HepG2 (cell line): ENCODE results near the gene MPO. TPM values are rescaled to one million over a fixed set of nuclear protein-coding genes. Genes with fewer than 3 reads are reported as not detected.

ENCODE experiments used
- ATAC-seq: fragments of 200-7000 bp; cut with Tn5 transposase; 3 replicates; pipeline ENCODE4 v1.9.1; 2020; ENCODE audit warnings: mild to moderate bottlenecking, moderate library complexity
- BruUV-seq: library from RNA; stranded (reverse); fragments of 400-500 nt; replicated peaks from 2 replicates; lab custom pipeline; 2021; lab: Mats Ljungman, UMichigan
- CTCF ChIA-PET: fragments of 300-600 bp; formaldehyde crosslinking; extraction: SDS; loops from one replicate; lab custom pipeline; 2021; ENCODE audit warnings: low total read pairs, inconsistent platforms, low intra/inter-chr PET ratio; lab: Yijun Ruan, JAX
- POLR2A ChIA-PET: fragments of 350-600 bp; sonication (Branson Sonifier 250); formaldehyde crosslinking; loops from one replicate; lab custom pipeline; 2020; ENCODE audit warnings: antibody characterized with exemption, inconsistent platforms; lab: Yijun Ruan, JAX
- DNase-seq: peaks from one replicate; pipeline ENCODE4 v3.0.0-alpha.2; 2015; ENCODE audit warnings: low spot score
- FAIRE-seq: peaks from 3 replicates; lab custom pipeline; 2011; peaks lifted over from hg19 to GRCh38; lab: Jason Lieb, UNC
- H2AFZ ChIP-seq: one replicate; pipeline ENCODE4 v1.6.1; 2011; ENCODE audit warnings: low read length, inconsistent platforms
- H3K27ac ChIP-seq: fragments of 300-600 bp; 3 replicates; pipeline ENCODE4 v1.8.0; 2011; ENCODE audit warnings: mixed run types, mild to moderate bottlenecking, mixed read lengths, low read length, inconsistent platforms; ENCODE audit not compliant: insufficient read depth; ENCODE audit errors: extremely low read length
- H3K27me3 ChIP-seq, 2 experiments: fragments of 200-600 bp in 1 of 2; 2 replicates in 1 of 2; 3 replicates in 1 of 2; pipeline versions ENCODE4 v1.6.0 to v1.8.0; 2011; ENCODE audit warnings: low read length in 2 of 2, mild to moderate bottlenecking in 2 of 2, moderate library complexity in 2 of 2, inconsistent platforms in 1 of 2; ENCODE audit not compliant: insufficient read depth in 2 of 2, control insufficient read depth in 1 of 2
- H3K36me3 ChIP-seq, 2 experiments: fragments of 200-600 bp in 1 of 2; replicated peaks in 1 of 2; 2 replicates in 1 of 2; 3 replicates in 1 of 2; pipeline versions ENCODE4 v1.5.1 to v1.8.0; 2011; ENCODE audit warnings: low read length in 2 of 2, inconsistent platforms in 1 of 2; ENCODE audit not compliant: insufficient read depth in 2 of 2, control insufficient read depth in 1 of 2
- H3K4me1 ChIP-seq: 2 replicates; pipeline ENCODE4 v1.5.1; 2012; ENCODE audit warnings: low read length, inconsistent platforms; ENCODE audit not compliant: insufficient read depth
- H3K4me2 ChIP-seq: 2 replicates; pipeline ENCODE4 v1.6.0; 2011; ENCODE audit warnings: low read depth, low read length, inconsistent platforms
- H3K4me3 ChIP-seq, 3 experiments: fragments of 200-600 bp in 1 of 3; sonication (generic), shearing (Covaris generic) in 1 of 3; replicated peaks in 1 of 3; 2 replicates each; pipeline ENCODE4 v1.5.1; 2011 to 2016; ENCODE audit warnings: low read length in 3 of 3, inconsistent platforms in 2 of 3, low read depth in 2 of 3, mild to moderate bottlenecking in 2 of 3, control low read depth in 1 of 3, mixed read lengths in 1 of 3; ENCODE audit not compliant: insufficient read depth in 1 of 3
- H3K79me2 ChIP-seq: one replicate; pipeline ENCODE4 v1.6.1; 2011; ENCODE audit warnings: low read length, inconsistent platforms; ENCODE audit not compliant: insufficient read depth
- H3K9ac ChIP-seq: 2 replicates; pipeline ENCODE4 v1.6.0; 2011; ENCODE audit warnings: mild to moderate bottlenecking, low read depth, low read length, inconsistent platforms; ENCODE audit not compliant: insufficient read depth
- H3K9me3 ChIP-seq: 2 replicates; pipeline ENCODE4 v1.5.1; 2012; ENCODE audit warnings: mild to moderate bottlenecking, low read length
- H4K20me1 ChIP-seq: 2 replicates; pipeline ENCODE4 v1.6.0; 2011; ENCODE audit warnings: inconsistent platforms, mild to moderate bottlenecking, low read length, moderate library complexity; ENCODE audit not compliant: insufficient read depth
- ARID2 ChIP-seq: sonication (generic); formaldehyde crosslinking; IDR thresholded peaks from 2 replicates; pipeline ENCODE4 v1.8.1; 2022; ENCODE audit warnings: mild to moderate bottlenecking, missing genetic modification reagents, borderline replicate concordance
- CC2D1A ChIP-seq: sonication (generic); formaldehyde crosslinking; IDR thresholded peaks from 2 replicates; pipeline ENCODE4 v1.8.1; 2023; ENCODE audit warnings: mild to moderate bottlenecking, missing genetic modification reagents
- CENPX ChIP-seq: sonication (generic); formaldehyde crosslinking; IDR thresholded peaks from 2 replicates; pipeline ENCODE4 v1.9.0; 2021; ENCODE audit warnings: mild to moderate bottlenecking, missing genetic modification reagents, moderate library complexity
- MEIS1 ChIP-seq: sonication (generic); formaldehyde crosslinking; IDR thresholded peaks from 2 replicates; pipeline ENCODE4 v1.9.0; 2021; ENCODE audit warnings: mild to moderate bottlenecking, missing genetic modification reagents, moderate library complexity, borderline replicate concordance
- U2AF1 ChIP-seq: fragments of 200-400 bp; formaldehyde crosslinking; optimal IDR thresholded peaks from 2 replicates; pipeline ENCODE3; 2017; ENCODE audit warnings: mild to moderate bottlenecking, low read depth, low read length
- YEATS4 ChIP-seq: sonication (generic); formaldehyde crosslinking; IDR thresholded peaks from 2 replicates; pipeline ENCODE4 v1.4.0; 2020; ENCODE audit warnings: missing genetic modification reagents, borderline replicate concordance
- ZNF205 ChIP-seq: IDR thresholded peaks from 2 replicates; pipeline ENCODE4 v1.6.1; 2018; ENCODE audit warnings: missing biosample characterization, missing genetic modification reagents
- ZNF225 ChIP-seq: sonication (generic); formaldehyde crosslinking; IDR thresholded peaks from 2 replicates; pipeline ENCODE4 v1.4.0; 2020; ENCODE audit warnings: mild to moderate bottlenecking, missing genetic modification reagents
- ZNF382 ChIP-seq: sonication (generic); formaldehyde crosslinking; IDR thresholded peaks from 2 replicates; pipeline ENCODE4 v1.5.0; 2020; ENCODE audit warnings: missing genetic modification reagents, mild to moderate bottlenecking, borderline replicate concordance
- ZNF552 ChIP-seq: sonication (generic); formaldehyde crosslinking; IDR thresholded peaks from 2 replicates; pipeline ENCODE4 v1.9.0; 2022; ENCODE audit warnings: missing genetic modification reagents, mild to moderate bottlenecking, borderline replicate concordance
- ZNF781 ChIP-seq: sonication (generic); formaldehyde crosslinking; IDR thresholded peaks from 2 replicates; pipeline ENCODE4 v1.5.1; 2020; ENCODE audit warnings: borderline replicate concordance, mild to moderate bottlenecking, missing genetic modification reagents; ENCODE audit errors: not compliant biosample characterization
- ZNF891 ChIP-seq: sonication (generic); formaldehyde crosslinking; IDR thresholded peaks from 2 replicates; pipeline ENCODE4 v1.5.0; 2020; ENCODE audit warnings: mild to moderate bottlenecking, missing genetic modification reagents
- WGBS: methylation state at CpG from one replicate; pipeline ENCODE4 v1.1.6; 2017; ENCODE audit warnings: low lambda C conversion rate; 5-methylcytosine and 5-hydroxymethylcytosine counted together
- in situ Hi-C: cut with HindIII; loops from 2 replicates; pipeline ENCODE4 v1.10.0; 2017; ENCODE audit warnings: low pct_unique_long_range_greater_than_20kb; ENCODE audit not compliant: extremely low pct_ligation_motif_present
- intact Hi-C: fragments of 100-400 bp; cut with micrococcal nuclease; formaldehyde crosslinking; loops from one replicate; pipeline ENCODE4 v1.10.0; 2022; ENCODE audit not compliant: unreplicated experiment
- polyA plus RNA-seq, 8 experiments: library from polyadenylated mRNA; depleted of rRNA in 3 of 8; stranded (reverse) in 7 of 8; unstranded in 1 of 8; fragments of >200 nt; fragmentation: Illumina TruSeq in 4 of 8; extraction: Trizol in 4 of 8; gene quantifications; 2 replicates each; pipeline versions ENCODE4 v1.2.1 to v1.2.3, GENCODE V29; 2011 to 2016; ENCODE audit warnings: low read depth in 4 of 8, missing spikeins in 1 of 8, mixed read lengths in 1 of 8; ENCODE audit not compliant: insufficient read depth in 1 of 8
- total RNA-seq, 5 experiments: library from RNA; depleted of rRNA; stranded (reverse); fragments of >200 nt; fragmentation: Illumina TruSeq; extraction: Trizol; gene quantifications; 2 replicates each; pipeline ENCODE4 v1.2.3, GENCODE V29; 2016; ENCODE audit warnings: low read depth in 1 of 5
- TF ChIP-seq, protein P1 (sequence below): sonication (generic); formaldehyde crosslinking; IDR thresholded peaks from 2 replicates; pipeline ENCODE4 v1.5.0; 2020; ENCODE audit warnings: missing genetic modification reagents
- TF ChIP-seq, protein P2 (sequence below): sonication (generic); formaldehyde crosslinking; IDR thresholded peaks from 2 replicates; pipeline ENCODE4 v1.4.0; 2020; ENCODE audit warnings: mild to moderate bottlenecking, missing genetic modification reagents, borderline replicate concordance
- TF ChIP-seq, protein P3 (sequence below): sonication (generic); formaldehyde crosslinking; IDR thresholded peaks from 2 replicates; pipeline ENCODE4 v1.4.0; 2020; ENCODE audit warnings: missing genetic modification reagents
- TF ChIP-seq, protein P4 (sequence below): sonication (generic); formaldehyde crosslinking; conservative IDR thresholded peaks from 2 replicates; pipeline ENCODE4 v1.5.0; 2020; ENCODE audit warnings: missing genetic modification reagents

MPO gene
- total and polyA plus RNA-seq, 2 of the 13 experiments (the other 11 are each of a cell fraction or from before 2014, with no cell fraction given): not detected

DNA sequence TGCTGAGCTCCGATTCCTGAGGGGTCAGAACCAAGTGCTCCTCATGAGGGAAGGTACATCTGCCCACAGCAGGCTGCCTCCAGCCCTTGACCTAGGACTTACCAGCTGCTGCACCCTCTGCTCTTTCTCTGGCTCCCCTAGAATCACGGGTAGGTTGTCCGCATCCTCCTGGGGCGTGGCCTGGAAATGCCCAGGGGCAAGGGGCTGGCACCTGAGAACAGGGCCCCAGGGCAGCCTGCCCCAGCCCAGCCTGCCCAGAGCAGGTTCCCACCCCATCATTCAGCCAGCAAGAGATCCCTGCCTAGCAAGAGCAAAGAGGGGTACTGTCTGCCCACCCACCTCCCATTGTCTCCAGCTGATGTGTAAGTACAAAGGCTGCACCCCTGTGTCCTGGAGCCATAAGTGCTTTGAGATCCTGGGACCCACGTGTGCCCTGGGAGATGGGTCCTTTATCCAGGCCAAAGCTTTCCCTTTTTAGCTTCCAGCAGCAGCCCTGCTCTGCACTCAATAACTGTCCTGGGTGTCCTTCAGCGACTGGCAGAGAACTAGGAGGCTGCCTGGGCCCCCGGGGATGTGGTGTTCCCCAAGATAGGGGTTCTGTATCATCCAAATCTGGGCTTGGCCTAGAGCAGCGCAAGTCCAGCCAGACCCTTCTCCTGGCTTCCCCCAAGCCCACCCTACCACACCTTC, 42.8 kb upstream of the MPO start:
- H3K27ac ChIP-seq: no peak overlapping the region
- in situ Hi-C loops: no loop called here
- 27% methylated on average over 8 of the region's 8 CpGs for WGBS
- intact Hi-C loops: no loop called here
- H3K9me3 ChIP-seq: no peaks in the 10 kb centered on the region
- ATAC-seq (no peak), FAIRE-seq (no peak), DNase-seq (no peak)
- no peak overlapping the region for H2AFZ ChIP-seq
- H3K79me2 ChIP-seq: no peaks in the 10 kb centered on the region
- no peak overlapping the region for H3K4me3 ChIP-seq
- H4K20me1 ChIP-seq: no peaks in the 10 kb centered on the region
- no peaks in the 10 kb centered on the region for H3K36me3 ChIP-seq
- ChIA-PET POLR2A (interaction anchor here (0.9 to 2.3 kb wide), 3 partner anchors 20 to 94 kb away, joined by 3 to 10 read pairs (median 5); partner anchors contain the start of genes RNF43 and SUPT4H1), CTCF (no interaction called here)
- H3K27me3 ChIP-seq: peaks cover 31 to 95% of the 10 kb centered on the region in 2 experiments
- BruUV-seq: no TSS peak
- no peak overlapping the region for H3K4me2 ChIP-seq
- H3K4me1 ChIP-seq: peaks cover 30% of the 10 kb centered on the region
- no peak overlapping the region for H3K9ac ChIP-seq
- TF ChIP-seq CC2D1A (CRISPR knock-in tag): no peak
- no peak for TF ChIP-seq ZNF205
- TF ChIP-seq ZNF382 (CRISPR knock-in tag): no peak
- no peak for TF ChIP-seq U2AF1
- TF ChIP-seq, protein P1, sequence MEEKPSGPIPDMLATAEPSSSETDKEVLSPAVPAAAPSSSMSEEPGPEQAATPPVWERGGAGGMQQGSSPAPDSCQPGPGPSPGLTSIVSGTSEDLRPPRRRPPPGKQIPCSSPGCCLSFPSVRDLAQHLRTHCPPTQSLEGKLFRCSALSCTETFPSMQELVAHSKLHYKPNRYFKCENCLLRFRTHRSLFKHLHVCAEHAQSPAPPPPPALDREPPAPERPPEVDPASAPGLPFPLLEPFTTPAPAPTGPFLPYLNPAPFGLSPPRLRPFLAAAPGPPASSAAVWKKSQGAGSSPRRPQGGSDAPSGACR (CRISPR knock-in tag): no peak
- TF ChIP-seq MEIS1: no peak
- TF ChIP-seq, protein P2, sequence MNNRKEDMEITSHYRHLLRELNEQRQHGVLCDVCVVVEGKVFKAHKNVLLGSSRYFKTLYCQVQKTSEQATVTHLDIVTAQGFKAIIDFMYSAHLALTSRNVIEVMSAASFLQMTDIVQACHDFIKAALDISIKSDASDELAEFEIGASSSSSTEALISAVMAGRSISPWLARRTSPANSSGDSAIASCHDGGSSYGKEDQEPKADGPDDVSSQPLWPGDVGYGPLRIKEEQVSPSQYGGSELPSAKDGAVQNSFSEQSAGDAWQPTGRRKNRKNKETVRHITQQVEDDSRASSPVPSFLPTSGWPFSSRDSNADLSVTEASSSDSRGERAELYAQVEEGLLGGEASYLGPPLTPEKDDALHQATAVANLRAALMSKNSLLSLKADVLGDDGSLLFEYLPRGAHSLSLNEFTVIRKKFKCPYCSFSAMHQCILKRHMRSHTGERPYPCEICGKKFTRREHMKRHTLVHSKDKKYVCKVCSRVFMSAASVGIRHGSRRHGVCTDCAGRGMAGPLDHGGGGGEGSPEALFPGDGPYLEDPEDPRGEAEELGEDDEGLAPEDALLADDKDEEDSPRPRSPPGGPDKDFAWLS (CRISPR knock-in tag): no peak
- TF ChIP-seq ZNF225 (CRISPR knock-in tag): no peak
- no peak for TF ChIP-seq ARID2 (CRISPR knock-in tag)
- TF ChIP-seq ZNF891 (CRISPR knock-in tag): no peak
- TF ChIP-seq, protein P3, sequence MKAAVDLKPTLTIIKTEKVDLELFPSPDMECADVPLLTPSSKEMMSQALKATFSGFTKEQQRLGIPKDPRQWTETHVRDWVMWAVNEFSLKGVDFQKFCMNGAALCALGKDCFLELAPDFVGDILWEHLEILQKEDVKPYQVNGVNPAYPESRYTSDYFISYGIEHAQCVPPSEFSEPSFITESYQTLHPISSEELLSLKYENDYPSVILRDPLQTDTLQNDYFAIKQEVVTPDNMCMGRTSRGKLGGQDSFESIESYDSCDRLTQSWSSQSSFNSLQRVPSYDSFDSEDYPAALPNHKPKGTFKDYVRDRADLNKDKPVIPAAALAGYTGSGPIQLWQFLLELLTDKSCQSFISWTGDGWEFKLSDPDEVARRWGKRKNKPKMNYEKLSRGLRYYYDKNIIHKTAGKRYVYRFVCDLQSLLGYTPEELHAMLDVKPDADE: no peak
- TF ChIP-seq CENPX (CRISPR knock-in tag): no peak
- TF ChIP-seq YEATS4 (CRISPR knock-in tag): no peak
- TF ChIP-seq ZNF552 (CRISPR knock-in tag): no peak
- TF ChIP-seq ZNF781 (CRISPR knock-in tag): no peak
- TF ChIP-seq, protein P4, sequence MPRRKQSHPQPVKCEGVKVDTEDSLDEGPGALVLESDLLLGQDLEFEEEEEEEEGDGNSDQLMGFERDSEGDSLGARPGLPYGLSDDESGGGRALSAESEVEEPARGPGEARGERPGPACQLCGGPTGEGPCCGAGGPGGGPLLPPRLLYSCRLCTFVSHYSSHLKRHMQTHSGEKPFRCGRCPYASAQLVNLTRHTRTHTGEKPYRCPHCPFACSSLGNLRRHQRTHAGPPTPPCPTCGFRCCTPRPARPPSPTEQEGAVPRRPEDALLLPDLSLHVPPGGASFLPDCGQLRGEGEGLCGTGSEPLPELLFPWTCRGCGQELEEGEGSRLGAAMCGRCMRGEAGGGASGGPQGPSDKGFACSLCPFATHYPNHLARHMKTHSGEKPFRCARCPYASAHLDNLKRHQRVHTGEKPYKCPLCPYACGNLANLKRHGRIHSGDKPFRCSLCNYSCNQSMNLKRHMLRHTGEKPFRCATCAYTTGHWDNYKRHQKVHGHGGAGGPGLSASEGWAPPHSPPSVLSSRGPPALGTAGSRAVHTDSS (CRISPR knock-in tag): no peak
